ENCODE results near the gene ANKRD27. TPM values are rescaled to one million over a fixed set of nuclear protein-coding genes. Genes with fewer than 3 reads are reported as not detected.

Gene ANKRD27
- polyA plus RNA-seq, 1 donor from 2014 or later = 24.6 TPM

GRCh38 chr19:32638625-32639024 is 36.4 kb downstream of the ANKRD27 start:
- Histone ChIP-seq H3K79me2 (replicated peaks; ENCODE audit: insufficient read depth, low read length) (no peaks in the 10 kb centered on the region), H3K27ac (ENCODE audit: low read length) (no peak overlapping the region), H3K9ac (ENCODE audit: low read length) (no peak overlapping the region), H3K9me2 (ENCODE audit: insufficient read depth, low read length) (no peaks in the 10 kb centered on the region), H3K9me3 (ENCODE audit: low read length) (no peaks in the 10 kb centered on the region), H3K27me3 (ENCODE audit: insufficient read depth, low read depth, low read length) (no peaks in the 10 kb centered on the region), H3K36me3 (ENCODE audit: insufficient read depth, low read length) (peaks cover 8% of the 10 kb centered on the region), H3K4me3 (ENCODE audit: low read length) (no peak overlapping the region), H3F3A (ENCODE audit: insufficient read depth, low read length, poor library complexity, severe bottlenecking) (no peaks in the 10 kb centered on the region), H2AFZ (ENCODE audit: low read depth, low read length) (no peak overlapping the region), H3K4me2 (ENCODE audit: low read length) (no peak overlapping the region), H4K20me1 (ENCODE audit: insufficient read depth) (no peaks in the 10 kb centered on the region)
- TF ChIP-seq TAF1 (IDR thresholded peaks at IDR 0.05; ENCODE audit: low read depth) (no peak), EZH2 (IDR thresholded peaks at IDR 0.05; ENCODE audit: borderline replicate concordance, insufficient read depth, low read length, poor library complexity, severe bottlenecking) (no peak), EP300 (conservative IDR thresholded peaks at IDR 0.05; ENCODE audit: poor library complexity, severe bottlenecking) (no peak), REST (IDR thresholded peaks at IDR 0.05; ENCODE audit: borderline replicate concordance) (no peak), MXI1 (conservative IDR thresholded peaks at IDR 0.05; ENCODE audit: poor library complexity, severe bottlenecking) (no peak), SMC3 (conservative IDR thresholded peaks at IDR 0.05; ENCODE audit: poor library complexity) (no peak), POLR2AphosphoS5 (IDR thresholded peaks at IDR 0.05) (no peak), RAD21 (conservative IDR thresholded peaks at IDR 0.05) (no peak)
- TF ChIP-seq, protein P1, sequence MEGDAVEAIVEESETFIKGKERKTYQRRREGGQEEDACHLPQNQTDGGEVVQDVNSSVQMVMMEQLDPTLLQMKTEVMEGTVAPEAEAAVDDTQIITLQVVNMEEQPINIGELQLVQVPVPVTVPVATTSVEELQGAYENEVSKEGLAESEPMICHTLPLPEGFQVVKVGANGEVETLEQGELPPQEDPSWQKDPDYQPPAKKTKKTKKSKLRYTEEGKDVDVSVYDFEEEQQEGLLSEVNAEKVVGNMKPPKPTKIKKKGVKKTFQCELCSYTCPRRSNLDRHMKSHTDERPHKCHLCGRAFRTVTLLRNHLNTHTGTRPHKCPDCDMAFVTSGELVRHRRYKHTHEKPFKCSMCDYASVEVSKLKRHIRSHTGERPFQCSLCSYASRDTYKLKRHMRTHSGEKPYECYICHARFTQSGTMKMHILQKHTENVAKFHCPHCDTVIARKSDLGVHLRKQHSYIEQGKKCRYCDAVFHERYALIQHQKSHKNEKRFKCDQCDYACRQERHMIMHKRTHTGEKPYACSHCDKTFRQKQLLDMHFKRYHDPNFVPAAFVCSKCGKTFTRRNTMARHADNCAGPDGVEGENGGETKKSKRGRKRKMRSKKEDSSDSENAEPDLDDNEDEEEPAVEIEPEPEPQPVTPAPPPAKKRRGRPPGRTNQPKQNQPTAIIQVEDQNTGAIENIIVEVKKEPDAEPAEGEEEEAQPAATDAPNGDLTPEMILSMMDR (IDR thresholded peaks at IDR 0.05; ENCODE audit: poor library complexity, severe bottlenecking) = no peak

DNA sequence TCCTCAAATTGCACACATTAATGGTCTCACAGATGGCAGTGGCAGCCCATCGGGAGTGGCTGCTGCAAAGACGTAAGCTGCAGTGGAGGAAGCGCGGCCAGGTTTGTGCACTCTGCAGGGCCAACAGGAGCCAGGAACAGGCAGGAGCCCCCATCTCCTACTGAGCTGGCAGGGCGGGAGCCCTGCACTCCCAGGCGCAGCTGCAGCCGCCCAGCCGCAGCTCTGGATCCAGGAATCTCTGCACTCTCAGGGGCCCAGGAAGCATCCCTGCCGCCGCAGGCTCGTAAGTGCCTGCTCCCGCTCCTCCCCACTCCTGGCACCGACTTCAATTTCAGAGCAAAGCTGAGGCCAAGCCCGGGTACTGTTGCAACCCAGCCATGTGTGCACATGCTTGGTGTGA is 37.5 kb downstream of the ANKRD27 start:
- Histone ChIP-seq H2AFZ (ENCODE audit: low read depth, low read length) (no peak overlapping the region), H3K4me3 (ENCODE audit: low read length) (no peak overlapping the region), H3K9ac (ENCODE audit: low read length) (no peak overlapping the region), H3K9me2 (ENCODE audit: insufficient read depth, low read length) (no peaks in the 10 kb centered on the region), H3K4me2 (ENCODE audit: low read length) (no peak overlapping the region), H3K9me3 (ENCODE audit: low read length) (no peaks in the 10 kb centered on the region), H3F3A (ENCODE audit: insufficient read depth, low read length, poor library complexity, severe bottlenecking) (no peaks in the 10 kb centered on the region), H3K27ac (ENCODE audit: low read length) (no peak overlapping the region), H3K27me3 (ENCODE audit: insufficient read depth, low read depth, low read length) (no peaks in the 10 kb centered on the region), H3K79me2 (replicated peaks; ENCODE audit: insufficient read depth, low read length) (no peaks in the 10 kb centered on the region), H3K36me3 (ENCODE audit: insufficient read depth, low read length) (peaks cover 8% of the 10 kb centered on the region), H4K20me1 (ENCODE audit: insufficient read depth) (no peaks in the 10 kb centered on the region)
- no peak for TF ChIP-seq SMC3 (conservative IDR thresholded peaks at IDR 0.05; ENCODE audit: poor library complexity)
- TF ChIP-seq REST (IDR thresholded peaks at IDR 0.05; ENCODE audit: borderline replicate concordance) = no peak
- no peak for TF ChIP-seq POLR2AphosphoS5 (IDR thresholded peaks at IDR 0.05)
- TF ChIP-seq EZH2 (IDR thresholded peaks at IDR 0.05; ENCODE audit: borderline replicate concordance, insufficient read depth, low read length, poor library complexity, severe bottlenecking) = no peak
- no peak for TF ChIP-seq EP300 (conservative IDR thresholded peaks at IDR 0.05; ENCODE audit: poor library complexity, severe bottlenecking)
- no peak for TF ChIP-seq RAD21 (conservative IDR thresholded peaks at IDR 0.05)
- TF ChIP-seq, protein P1 (IDR thresholded peaks at IDR 0.05; ENCODE audit: poor library complexity, severe bottlenecking) = no peak
- no peak for TF ChIP-seq TAF1 (IDR thresholded peaks at IDR 0.05; ENCODE audit: low read depth)
- TF ChIP-seq MXI1 (conservative IDR thresholded peaks at IDR 0.05; ENCODE audit: poor library complexity, severe bottlenecking) = no peak

Data from neural cell (in vitro differentiated cells).